HG03159 (cell line): ENCODE data around the gene ACBD4.

Experiments
- ATAC-seq: cut with Tn5 transposase; IDR thresholded peaks from one replicate; pipeline ENCODE4 v1.9.1; 2021; ENCODE audit warnings: mild to moderate bottlenecking, moderate library complexity; ENCODE audit not compliant: unreplicated experiment

Gene ACBD4

DNA sequence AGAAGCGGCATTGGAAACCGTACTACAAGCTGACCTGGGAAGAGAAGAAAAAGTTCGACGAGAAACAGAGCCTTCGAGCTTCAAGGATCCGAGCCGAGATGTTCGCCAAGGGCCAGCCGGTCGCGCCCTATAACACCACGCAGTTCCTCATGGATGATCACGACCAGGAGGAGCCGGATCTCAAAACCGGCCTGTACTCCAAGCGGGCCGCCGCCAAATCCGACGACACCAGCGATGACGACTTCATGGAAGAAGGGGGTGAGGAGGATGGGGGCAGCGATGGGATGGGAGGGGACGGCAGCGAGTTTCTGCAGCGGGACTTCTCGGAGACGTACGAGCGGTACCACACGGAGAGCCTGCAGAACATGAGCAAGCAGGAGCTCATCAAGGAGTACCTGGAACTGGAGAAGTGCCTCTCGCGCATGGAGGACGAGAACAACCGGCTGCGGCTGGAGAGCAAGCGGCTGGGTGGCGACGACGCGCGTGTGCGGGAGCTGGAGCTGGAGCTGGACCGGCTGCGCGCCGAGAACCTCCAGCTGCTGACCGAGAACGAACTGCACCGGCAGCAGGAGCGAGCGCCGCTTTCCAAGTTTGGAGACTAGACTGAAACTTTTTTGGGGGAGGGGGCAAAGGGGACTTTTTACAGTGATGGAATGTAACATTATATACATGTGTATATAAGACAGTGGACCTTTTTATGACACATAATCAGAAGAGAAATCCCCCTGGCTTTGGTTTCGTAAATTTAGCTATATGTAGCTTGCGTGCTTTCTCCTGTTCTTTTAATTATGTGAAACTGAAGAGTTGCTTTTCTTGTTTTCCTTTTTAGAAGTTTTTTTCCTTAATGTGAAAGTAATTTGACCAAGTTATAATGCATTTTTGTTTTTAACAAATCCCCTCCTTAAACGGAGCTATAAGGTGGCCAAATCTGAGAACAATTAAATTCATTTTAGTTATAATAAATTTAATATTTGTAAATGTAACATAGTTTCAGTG, 14.5 kb downstream of the ACBD4 start:
- ATAC-seq = no peak

DNA sequence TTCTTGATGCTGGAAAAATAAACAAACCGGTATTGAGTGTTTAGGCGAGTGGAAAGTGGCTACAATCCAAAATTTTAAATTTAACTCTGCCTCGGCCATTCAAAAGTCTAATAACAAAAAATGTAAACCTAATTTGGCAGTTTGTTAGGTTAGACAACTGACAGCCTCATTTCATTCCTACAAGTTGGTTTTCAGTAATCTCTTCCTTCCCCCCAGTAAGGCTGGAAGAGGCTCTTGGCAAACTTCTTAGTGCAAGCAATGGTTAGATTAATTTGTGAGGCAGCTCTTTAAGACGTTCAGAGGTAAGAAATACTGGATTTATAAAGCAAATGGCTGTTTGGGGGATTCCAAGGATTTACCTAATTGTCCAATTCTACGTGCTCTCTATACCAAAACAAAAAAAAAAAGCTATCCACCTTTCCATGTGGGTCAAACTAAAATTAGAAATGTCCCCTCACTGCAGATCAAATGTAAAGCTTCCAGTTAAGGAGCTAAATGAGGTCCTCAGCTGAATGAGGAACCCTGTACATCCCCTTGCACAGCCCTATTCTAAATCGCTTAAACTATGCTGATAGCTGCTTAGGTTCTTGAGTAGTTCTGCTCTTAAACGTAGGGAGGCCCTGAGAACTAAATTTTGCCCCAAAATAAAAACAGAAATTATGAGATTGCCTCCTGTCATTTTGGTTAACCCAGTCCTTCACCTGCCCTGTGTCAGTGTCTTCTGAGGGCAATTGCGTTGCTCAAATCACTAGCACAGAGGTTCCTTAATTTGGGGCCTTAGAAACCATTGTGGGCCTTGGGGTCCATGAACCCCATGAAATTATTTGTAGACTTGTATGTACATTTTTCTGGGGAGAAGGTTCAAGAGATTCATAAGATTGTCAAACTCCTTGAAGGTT, 15.7 kb downstream of the ACBD4 start:
- ATAC-seq = no peak

DNA sequence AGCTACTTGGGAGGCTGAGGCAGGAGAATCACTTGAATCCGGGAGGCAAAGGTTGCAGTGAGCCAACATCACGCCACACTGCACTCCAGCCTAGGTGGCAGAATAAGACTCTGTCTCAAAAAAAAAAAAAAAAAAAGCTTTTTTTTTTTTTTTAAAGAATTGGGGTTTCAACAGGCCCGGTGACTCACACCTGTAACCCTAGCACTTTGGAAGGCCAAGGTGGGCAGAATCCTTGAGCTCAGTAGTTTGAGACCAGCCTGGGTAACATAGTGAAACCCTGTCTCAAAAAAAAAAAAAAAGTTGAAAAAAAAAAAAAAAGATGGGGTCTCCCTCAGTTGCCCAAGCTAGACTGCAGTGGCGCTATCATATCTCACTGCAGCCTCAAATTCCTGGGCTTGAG, 19.5 kb downstream of the ACBD4 start:
- no peak for ATAC-seq

- ATAC-seq = no peak
Observed at GRCh38 chr17:45155483-45155882, 20.0 kb downstream of the ACBD4 start.

DNA sequence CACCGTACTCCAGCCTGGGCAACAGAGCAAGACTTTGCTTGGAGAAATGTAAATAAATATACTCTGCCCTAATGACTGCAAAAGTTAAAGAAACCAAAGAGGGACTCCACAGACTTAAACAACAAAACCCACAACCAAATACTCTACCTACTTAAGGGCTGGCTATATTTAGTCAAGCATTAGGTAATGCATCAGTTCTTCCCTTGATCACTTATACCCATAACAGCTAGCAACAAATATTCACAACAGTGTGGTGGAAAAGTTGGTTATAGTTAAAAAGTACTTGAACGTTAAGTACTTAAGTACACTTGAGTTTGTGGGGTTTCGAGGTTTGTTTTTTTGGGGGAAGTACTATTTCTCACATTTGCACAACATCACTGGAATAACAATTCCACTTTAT, 20.8 kb downstream of the ACBD4 start:
- ATAC-seq = no peak

DNA sequence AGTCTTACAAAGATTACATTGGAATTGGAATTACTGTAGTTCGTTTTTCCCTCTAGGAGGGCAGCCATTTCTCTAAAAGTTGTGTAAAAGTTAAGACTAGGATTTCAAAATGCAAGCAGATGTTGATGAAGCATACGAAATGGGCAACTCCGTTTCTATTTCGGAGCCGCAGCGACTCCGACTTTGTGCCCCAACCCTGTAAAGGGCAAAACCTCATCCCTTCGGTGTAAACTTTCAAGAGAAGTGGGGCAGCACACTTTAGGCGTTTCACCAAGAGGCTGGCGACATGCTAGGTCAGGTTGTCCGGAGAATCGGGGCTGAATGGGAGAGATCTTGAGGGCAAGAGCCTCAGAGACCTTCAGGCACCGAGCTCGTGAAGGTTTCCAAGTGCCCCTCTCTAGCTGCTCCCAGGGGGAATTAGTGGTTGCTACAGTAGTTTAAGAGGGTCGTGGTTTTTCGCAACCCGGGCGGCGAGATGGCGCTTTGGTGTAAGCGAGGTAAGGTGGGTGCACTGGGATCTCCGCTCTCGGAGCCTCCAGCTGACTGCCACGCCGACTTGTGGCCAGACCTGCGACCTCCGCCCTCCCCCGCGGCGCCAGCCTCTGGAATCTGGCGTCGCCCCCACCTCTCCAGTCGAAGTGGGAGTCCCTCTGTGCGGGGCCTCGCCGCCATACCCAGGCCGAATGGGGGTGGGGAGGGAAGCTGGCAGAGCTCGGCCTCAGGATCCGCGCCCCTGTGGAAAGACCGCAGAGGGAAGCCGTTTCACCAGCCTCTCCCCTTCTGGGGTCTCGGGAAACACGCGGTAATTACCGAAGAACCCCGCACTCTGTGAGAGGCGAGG, 25.2 kb downstream of the ACBD4 start:
- peak; percentile 20 for ATAC-seq

- ATAC-seq = peak; percentile 86
Observed at GRCh38 chr17:45161288-45162024, 26.0 kb downstream of the ACBD4 start, which contains the start of gene HEXIM2. Gene HEXIM2, plus strand, starts transcription at chr17:45161875. Its CDS starts 919 bp downstream, at chr17:45162794.

GRCh38 chr17:45162025-45162687, 26.7 kb downstream of the ACBD4 start:
- no peak for ATAC-seq

DNA sequence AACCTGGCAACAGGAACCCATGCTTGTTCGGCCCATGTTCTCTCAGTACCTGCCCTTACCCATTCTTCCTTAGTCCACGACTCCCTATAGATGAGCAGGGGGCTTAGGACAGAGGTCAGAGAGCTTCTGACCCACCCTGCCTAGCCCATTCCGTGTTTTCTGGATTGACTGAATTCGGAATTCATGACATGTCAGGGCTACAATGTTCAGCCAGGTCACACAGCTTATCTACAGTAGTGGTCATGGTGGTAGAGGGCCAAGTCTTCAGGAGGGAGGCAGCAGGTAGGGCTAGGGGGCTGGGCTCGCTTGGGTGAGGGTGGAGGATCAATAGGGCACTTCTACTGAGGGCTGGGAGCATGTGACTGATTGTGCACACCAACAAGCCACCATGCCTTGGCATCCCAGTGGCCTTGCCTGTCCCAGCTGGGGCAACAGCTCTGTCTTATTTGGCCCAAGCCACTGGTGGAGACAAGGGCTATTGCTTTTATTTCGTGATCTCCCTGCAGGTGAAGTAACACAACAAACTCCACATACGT, 29.3 kb downstream of the ACBD4 start:
- ATAC-seq = no peak

DNA sequence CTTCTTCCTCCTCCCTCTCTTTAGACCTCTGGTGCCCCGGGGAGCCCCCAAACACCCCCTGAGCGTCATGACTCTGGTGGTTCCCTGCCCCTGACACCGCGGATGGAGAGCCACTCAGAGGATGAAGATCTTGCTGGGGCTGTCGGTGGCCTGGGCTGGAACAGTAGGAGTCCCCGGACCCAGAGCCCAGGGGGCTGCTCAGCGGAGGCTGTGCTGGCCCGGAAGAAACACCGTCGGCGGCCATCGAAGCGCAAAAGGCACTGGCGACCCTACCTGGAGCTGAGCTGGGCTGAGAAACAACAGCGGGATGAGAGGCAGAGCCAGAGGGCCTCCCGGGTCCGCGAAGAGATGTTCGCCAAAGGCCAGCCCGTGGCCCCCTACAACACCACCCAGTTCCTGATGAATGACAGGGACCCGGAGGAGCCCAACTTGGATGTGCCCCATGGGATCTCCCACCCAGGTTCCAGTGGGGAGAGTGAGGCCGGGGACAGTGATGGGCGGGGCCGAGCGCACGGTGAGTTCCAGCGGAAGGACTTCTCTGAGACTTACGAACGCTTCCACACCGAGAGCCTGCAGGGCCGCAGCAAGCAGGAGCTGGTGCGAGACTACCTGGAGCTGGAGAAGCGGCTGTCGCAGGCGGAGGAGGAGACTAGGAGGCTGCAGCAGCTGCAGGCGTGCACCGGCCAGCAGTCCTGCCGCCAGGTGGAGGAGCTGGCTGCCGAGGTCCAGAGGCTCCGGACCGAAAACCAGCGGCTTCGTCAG, 33.7 kb downstream of the ACBD4 start:
- no peak for ATAC-seq

DNA sequence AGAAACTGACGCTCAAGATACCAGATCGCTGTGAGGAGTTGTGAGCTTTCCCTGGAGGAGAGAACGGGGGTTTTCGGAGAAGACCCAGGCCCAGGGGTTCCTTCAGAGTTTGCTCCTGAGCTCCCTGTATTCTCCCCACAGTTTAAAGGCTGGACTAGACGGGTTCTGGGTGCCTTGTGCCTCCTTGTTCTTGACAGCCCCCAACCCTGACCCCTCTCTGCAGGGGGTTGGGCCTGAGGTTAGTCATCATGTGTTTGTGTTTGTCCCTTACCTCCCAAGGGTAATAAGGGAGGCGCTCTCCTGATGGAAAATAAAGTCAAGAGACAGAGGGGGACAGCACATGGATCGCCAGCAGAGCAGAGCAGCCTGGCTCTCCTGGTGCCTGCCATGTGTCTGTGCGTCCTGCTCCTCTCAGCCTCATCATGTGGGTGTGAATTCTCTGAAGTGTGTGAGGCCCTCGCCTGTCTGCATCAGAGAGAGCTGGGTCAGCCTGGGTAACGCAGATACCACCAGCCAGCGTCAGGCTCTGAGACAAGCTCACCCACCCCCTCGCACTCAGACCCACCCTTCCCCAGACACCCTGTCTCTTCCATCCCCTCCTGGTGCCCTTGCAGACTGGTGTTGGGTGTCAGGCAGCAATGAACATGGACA, 34.9 kb downstream of the ACBD4 start:
- ATAC-seq = no peak

DNA sequence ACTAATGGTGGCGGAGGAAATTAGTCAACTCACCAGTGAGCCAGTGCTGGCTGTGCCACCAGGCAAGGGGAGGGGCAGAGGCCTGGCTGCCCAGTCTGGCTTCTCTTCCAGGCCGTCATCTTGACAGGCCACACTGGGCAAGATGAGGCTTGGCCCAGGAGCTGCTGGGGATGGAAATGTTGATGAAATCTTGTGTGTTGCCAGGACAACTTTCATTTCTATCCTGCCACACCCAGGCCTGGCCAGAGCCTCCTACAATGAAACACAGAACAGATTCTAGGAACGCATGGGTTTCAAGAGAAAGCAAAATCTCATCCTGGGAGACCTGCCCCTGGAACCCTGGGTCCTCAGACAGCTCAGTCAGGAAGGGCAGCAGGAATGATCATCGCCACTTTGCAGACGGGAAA, 35.4 kb downstream of the ACBD4 start:
- no peak for ATAC-seq

GRCh38 chr17:45171338-45172231, 36.1 kb downstream of the ACBD4 start:
- ATAC-seq = no peak

DNA sequence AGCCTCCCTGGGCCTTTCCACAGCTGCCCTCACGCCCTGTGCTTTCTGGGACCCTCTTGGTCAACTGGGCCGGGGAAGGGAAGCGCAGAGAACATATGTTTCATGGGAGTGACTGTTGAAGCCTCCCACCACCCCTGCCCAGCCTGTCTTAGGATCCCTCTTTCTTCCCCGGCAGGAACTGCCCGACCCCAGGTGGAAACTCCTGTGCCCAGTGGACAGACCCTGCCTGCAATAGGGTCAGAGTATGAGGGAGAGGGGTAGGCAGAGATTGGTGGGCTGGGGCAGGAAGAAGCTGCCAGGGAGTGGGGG, 36.7 kb downstream of the ACBD4 start:
- ATAC-seq = no peak

- ATAC-seq = no peak
Observed at GRCh38 chr17:45172541-45173286, 37.2 kb downstream of the ACBD4 start.

DNA sequence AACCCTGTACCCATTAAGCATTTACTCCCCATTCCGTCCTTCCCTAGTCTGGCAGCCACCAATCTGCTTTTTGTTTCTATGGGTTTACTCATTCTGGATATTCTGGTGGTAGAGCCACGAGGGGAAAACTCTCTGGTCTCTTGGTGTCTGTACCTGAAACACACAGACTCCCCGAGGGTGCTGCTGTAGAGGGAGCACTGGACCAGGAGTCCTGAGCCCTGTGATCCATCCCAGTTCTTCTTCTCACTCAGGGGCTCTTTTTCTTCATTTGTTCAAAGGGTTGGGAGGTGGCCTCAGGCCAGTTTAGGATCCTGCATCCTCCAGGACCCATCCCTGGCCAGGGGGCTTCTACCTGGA, 40.2 kb downstream of the ACBD4 start:
- no peak for ATAC-seq
